H9 (cell line): Measurements from ENCODE around the gene CLCN6. TPM values are rescaled to one million over a fixed set of nuclear protein-coding genes. Genes with fewer than 3 reads are reported as not detected.

Experiments
- DNase-seq: peaks from one replicate; pipeline ENCODE4 v3.0.0-alpha.2; 2017
- H2AFZ ChIP-seq: one replicate; pipeline ENCODE4 v1.6.1; 2013; ENCODE audit warnings: mild to moderate bottlenecking, low read length, control low read depth, moderate library complexity
- H2AK5ac ChIP-seq: 2 replicates; pipeline ENCODE4 v1.6.1; 2013; ENCODE audit warnings: low read length, control low read depth, mixed read lengths; ENCODE audit not compliant: insufficient read length
- H2BK120ac ChIP-seq: one replicate; pipeline ENCODE4 v1.6.1; 2013; ENCODE audit warnings: low read depth, mild to moderate bottlenecking, low read length, control low read depth, inconsistent platforms; ENCODE audit not compliant: poor library complexity, severe bottlenecking
- H2BK12ac ChIP-seq: 2 replicates; pipeline ENCODE4 v1.6.1; 2013; ENCODE audit warnings: low read length, control low read depth, mixed read lengths, low read depth; ENCODE audit not compliant: insufficient read length
- H2BK15ac ChIP-seq: 2 replicates; pipeline ENCODE4 v1.6.1; 2013; ENCODE audit warnings: low read depth, low read length, control low read depth
- H2BK20ac ChIP-seq: one replicate; pipeline ENCODE4 v1.6.1; 2013; ENCODE audit warnings: low read depth, mild to moderate bottlenecking, low read length, control low read depth, inconsistent platforms; ENCODE audit not compliant: poor library complexity, severe bottlenecking
- H2BK5ac ChIP-seq: 2 replicates; pipeline ENCODE4 v1.6.1; 2013; ENCODE audit warnings: low read length, control low read depth, mixed read lengths; ENCODE audit not compliant: insufficient read length
- H3K14ac ChIP-seq: 2 replicates; pipeline ENCODE4 v1.6.1; 2013; ENCODE audit warnings: low read length, control low read depth; ENCODE audit not compliant: insufficient read depth
- H3K18ac ChIP-seq: 2 replicates; pipeline ENCODE4 v1.6.1; 2013; ENCODE audit warnings: low read depth, mild to moderate bottlenecking, mixed read lengths, low read length, control low read depth; ENCODE audit not compliant: insufficient read length
- H3K23ac ChIP-seq: 2 replicates; pipeline ENCODE4 v1.6.1; 2013; ENCODE audit warnings: low read length, control low read depth, mixed read lengths, low read depth; ENCODE audit not compliant: insufficient read length
- H3K23me2 ChIP-seq: 2 replicates; pipeline ENCODE4 v1.6.1; 2013; ENCODE audit warnings: low read depth, mild to moderate bottlenecking, mixed read lengths, low read length, control low read depth; ENCODE audit not compliant: insufficient read length, poor library complexity, severe bottlenecking
- H3K27ac ChIP-seq: 2 replicates; pipeline ENCODE4 v1.5.1; 2013; ENCODE audit warnings: low read length, control low read depth, mixed read lengths, low read depth; ENCODE audit not compliant: insufficient read length
- H3K27me3 ChIP-seq: 2 replicates; pipeline ENCODE4 v1.6.1; 2013; ENCODE audit warnings: low read length, control low read depth, inconsistent platforms; ENCODE audit not compliant: insufficient read depth
- H3K4ac ChIP-seq: 2 replicates; pipeline ENCODE4 v1.6.1; 2013; ENCODE audit warnings: low read depth, mild to moderate bottlenecking, control low read depth, inconsistent platforms, low read length, moderate library complexity
- H3K4me1 ChIP-seq: 2 replicates; pipeline ENCODE4 v1.6.1; 2013; ENCODE audit warnings: low read length, control low read depth, inconsistent platforms; ENCODE audit not compliant: insufficient read depth
- H3K4me2 ChIP-seq: 2 replicates; pipeline ENCODE4 v1.6.1; 2013; ENCODE audit warnings: low read length, control low read depth, mixed read lengths; ENCODE audit not compliant: insufficient read length, insufficient read depth
- H3K56ac ChIP-seq: 2 replicates; pipeline ENCODE4 v1.6.1; 2013; ENCODE audit warnings: low read depth, mild to moderate bottlenecking, mixed read lengths, low read length, control low read depth; ENCODE audit not compliant: insufficient read length
- H3K79me1 ChIP-seq: 2 replicates; pipeline ENCODE4 v1.6.1; 2013; ENCODE audit warnings: low read depth, mild to moderate bottlenecking, moderate library complexity, low read length, control low read depth, inconsistent platforms; ENCODE audit not compliant: insufficient read depth, poor library complexity, severe bottlenecking
- H3K79me2 ChIP-seq: 2 replicates; pipeline ENCODE4 v1.6.1; 2013; ENCODE audit warnings: low read length, control low read depth, inconsistent platforms; ENCODE audit not compliant: insufficient read depth
- H3K9ac ChIP-seq: 2 replicates; pipeline ENCODE4 v1.6.1; 2013; ENCODE audit warnings: low read length, control low read depth, mixed read lengths; ENCODE audit not compliant: insufficient read length; ENCODE audit errors: extremely low read depth
- H3K9me3 ChIP-seq: one replicate; pipeline ENCODE4 v1.6.1; 2013; ENCODE audit warnings: low read depth, low read length, inconsistent platforms; ENCODE audit not compliant: control insufficient read depth
- H3T11ph ChIP-seq: one replicate; pipeline ENCODE4 v1.6.1; 2013; ENCODE audit warnings: mild to moderate bottlenecking, low read length, control low read depth, inconsistent platforms
- H4K20me1 ChIP-seq: one replicate; pipeline ENCODE4 v1.6.1; 2013; ENCODE audit not compliant: control insufficient read depth, insufficient read length, insufficient read depth
- H4K5ac ChIP-seq: 2 replicates; pipeline ENCODE4 v1.6.1; 2013; ENCODE audit warnings: low read depth, mild to moderate bottlenecking, mixed read lengths, low read length, control low read depth; ENCODE audit not compliant: insufficient read length
- H4K8ac ChIP-seq: replicated peaks from 2 replicates; pipeline ENCODE4 v1.6.1; 2013; ENCODE audit warnings: low read length, control low read depth, mixed read lengths, low read depth; ENCODE audit not compliant: insufficient read length
- H4K91ac ChIP-seq: 2 replicates; pipeline ENCODE4 v1.6.1; 2013; ENCODE audit warnings: low read depth, mild to moderate bottlenecking, moderate library complexity, mixed read lengths, low read length, control low read depth; ENCODE audit not compliant: insufficient read length
- H3K27ac Mint-ChIP-seq, 3 experiments: 2 replicates in 2 of 3; 3 replicates in 1 of 3; pipeline ENCODE4 v1.8.0; 2020 to 2021; ENCODE audit warnings: mixed read lengths in 3 of 3, mild to moderate bottlenecking in 1 of 3, moderate library complexity in 1 of 3
- H3K27me3 Mint-ChIP-seq: 2 replicates; pipeline ENCODE4 v1.8.0; 2021; ENCODE audit warnings: low read depth, mild to moderate bottlenecking, moderate library complexity, mixed read lengths
- H3K36me3 Mint-ChIP-seq, 3 experiments: 2 replicates in 2 of 3; 3 replicates in 1 of 3; pipeline ENCODE4 v1.8.0; 2020 to 2021; ENCODE audit warnings: low read depth in 3 of 3, mixed read lengths in 3 of 3; ENCODE audit not compliant: insufficient read depth in 1 of 3
- H3K4me1 Mint-ChIP-seq, 2 experiments: 2 replicates each; pipeline ENCODE4 v1.8.0; 2020; ENCODE audit warnings: mixed read lengths in 2 of 2
- H3K4me3 Mint-ChIP-seq, 2 experiments: 2 replicates in 1 of 2; 3 replicates in 1 of 2; pipeline ENCODE4 v1.8.0; 2020 to 2021; ENCODE audit warnings: mild to moderate bottlenecking in 2 of 2, mixed read lengths in 2 of 2, moderate library complexity in 1 of 2
- H3K9me3 Mint-ChIP-seq, 2 experiments: 2 replicates in 1 of 2; 3 replicates in 1 of 2; pipeline ENCODE4 v1.8.0; 2020; ENCODE audit warnings: mild to moderate bottlenecking in 2 of 2, mixed read lengths in 2 of 2, moderate library complexity in 1 of 2
- WGBS: extraction: QIAGEN DNeasy Blood & Tissue Kit; methylation state at CpG from one replicate; pipeline ENCODE4 v1.1.7; 2013; ENCODE audit warnings: missing lambda C conversion rate, low lambda C conversion rate, mixed read lengths; ENCODE audit not compliant: insufficient read length; ENCODE audit errors: extremely low coverage; 5-methylcytosine and 5-hydroxymethylcytosine counted together
- total RNA-seq: library from RNA; stranded (reverse); gene quantifications from 2 replicates; pipeline ENCODE4 v1.2.1, GENCODE V29; 2021
- TF ChIP-seq, protein P1 (sequence below): fragments of 200-600 bp; sonication (generic); conservative IDR thresholded peaks from 3 replicates; pipeline ENCODE4 v1.8.0; 2021; ENCODE audit warnings: antibody characterized with exemption, mild to moderate bottlenecking

Gene CLCN6
- total RNA-seq, 1 experiment from 2014 or later = 20.5 TPM

DNA sequence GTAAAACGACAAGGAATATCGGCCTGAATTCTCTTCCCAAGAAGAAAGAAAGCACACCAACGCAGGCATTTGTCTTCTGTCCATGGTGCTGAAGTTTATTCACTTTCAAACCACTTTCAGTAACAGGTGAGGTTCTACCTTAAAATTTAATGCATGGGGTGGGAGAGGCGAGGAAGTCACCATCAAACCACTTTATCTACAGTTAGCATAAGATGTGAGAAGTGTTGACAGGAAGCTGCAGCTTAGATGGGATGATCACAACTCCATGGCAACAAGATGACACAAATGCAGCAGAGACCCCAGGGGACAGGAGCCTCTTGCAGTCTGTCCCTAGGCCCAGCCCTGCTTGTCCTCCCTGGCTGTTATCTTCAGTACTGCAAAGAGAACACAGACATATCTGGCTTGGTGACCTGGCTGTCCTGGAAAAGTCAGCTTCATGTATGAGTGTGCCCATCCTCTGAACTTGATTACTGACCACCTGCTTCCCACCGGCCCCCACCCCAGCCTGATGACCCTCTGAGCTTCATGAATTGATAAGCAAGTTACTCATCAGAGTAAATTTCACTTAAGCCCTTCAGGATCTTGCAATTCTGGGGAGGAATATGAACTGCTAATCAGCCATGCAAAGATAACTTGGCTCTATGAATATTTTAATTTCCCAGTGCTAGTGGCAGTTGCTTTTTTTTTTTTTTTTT, 39.8 kb downstream of the CLCN6 start:
- no peak overlapping the region for H2BK20ac ChIP-seq
- TF ChIP-seq, protein P1, sequence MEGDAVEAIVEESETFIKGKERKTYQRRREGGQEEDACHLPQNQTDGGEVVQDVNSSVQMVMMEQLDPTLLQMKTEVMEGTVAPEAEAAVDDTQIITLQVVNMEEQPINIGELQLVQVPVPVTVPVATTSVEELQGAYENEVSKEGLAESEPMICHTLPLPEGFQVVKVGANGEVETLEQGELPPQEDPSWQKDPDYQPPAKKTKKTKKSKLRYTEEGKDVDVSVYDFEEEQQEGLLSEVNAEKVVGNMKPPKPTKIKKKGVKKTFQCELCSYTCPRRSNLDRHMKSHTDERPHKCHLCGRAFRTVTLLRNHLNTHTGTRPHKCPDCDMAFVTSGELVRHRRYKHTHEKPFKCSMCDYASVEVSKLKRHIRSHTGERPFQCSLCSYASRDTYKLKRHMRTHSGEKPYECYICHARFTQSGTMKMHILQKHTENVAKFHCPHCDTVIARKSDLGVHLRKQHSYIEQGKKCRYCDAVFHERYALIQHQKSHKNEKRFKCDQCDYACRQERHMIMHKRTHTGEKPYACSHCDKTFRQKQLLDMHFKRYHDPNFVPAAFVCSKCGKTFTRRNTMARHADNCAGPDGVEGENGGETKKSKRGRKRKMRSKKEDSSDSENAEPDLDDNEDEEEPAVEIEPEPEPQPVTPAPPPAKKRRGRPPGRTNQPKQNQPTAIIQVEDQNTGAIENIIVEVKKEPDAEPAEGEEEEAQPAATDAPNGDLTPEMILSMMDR = no peak
- no peak overlapping the region for H3K27ac Mint-ChIP-seq
- no peak overlapping the region for H2AFZ ChIP-seq
- H3K14ac ChIP-seq = no peak overlapping the region
- WGBS = no CpG with 5 or more reads among the region's 5 CpGs
- no peaks in the 10 kb centered on the region for H3K4me1 ChIP-seq
- DNase-seq = no peak
- no peak overlapping the region for H3K9ac ChIP-seq
- no peak overlapping the region for H3K56ac ChIP-seq
- peaks cover 5% of the 10 kb centered on the region; the same call in 1 of the 2 replicates for H3K27me3 Mint-ChIP-seq
- no peaks in the 10 kb centered on the region for H4K20me1 ChIP-seq
- H3K27me3 ChIP-seq = no peaks in the 10 kb centered on the region
- H3K27ac ChIP-seq = no peak overlapping the region
- H3K36me3 Mint-ChIP-seq = peaks cover 11 to 56% (median 42%) of the 10 kb centered on the region in 3 experiments; a peak in 6 of 7 replicates
- no peaks in the 10 kb centered on the region for H3K79me2 ChIP-seq
- no peaks in the 10 kb centered on the region; a peak in 1 of 5 replicates for H3K9me3 Mint-ChIP-seq
- H2BK120ac ChIP-seq = no peak overlapping the region
- H3K4me3 Mint-ChIP-seq = no peak overlapping the region
- H2BK15ac ChIP-seq = no peak overlapping the region
- H3K18ac ChIP-seq = no peak overlapping the region
- no peaks in the 10 kb centered on the region for H3K79me1 ChIP-seq
- H2BK5ac ChIP-seq = no peak overlapping the region
- H3T11ph ChIP-seq = no peak overlapping the region
- H3K4ac ChIP-seq = no peak overlapping the region
- no peaks in the 10 kb centered on the region for H3K23me2 ChIP-seq
- H4K5ac ChIP-seq = no peak overlapping the region
- no peak overlapping the region for H2BK12ac ChIP-seq
- no peak overlapping the region for H4K8ac ChIP-seq
- H4K91ac ChIP-seq = no peak overlapping the region
- H3K23ac ChIP-seq = no peak overlapping the region
- H3K9me3 ChIP-seq = no peaks in the 10 kb centered on the region
- no peaks in the 10 kb centered on the region for H3K4me1 Mint-ChIP-seq
- no peak overlapping the region for H3K4me2 ChIP-seq
- H2AK5ac ChIP-seq = no peak overlapping the region
